ENCODE measurements around the gene TNF. TPM values are rescaled to one million over a fixed set of nuclear protein-coding genes. Genes with fewer than 3 reads are reported as not detected.

TNF gene
- total RNA-seq (2021) (0.17 and 0.42 TPM in 2 replicates), Bru-seq, nascent RNA (percentile 35 among the genes with signal in this experiment), BruChase-seq, experiment 1, labeled RNA remaining after a 2-hour chase (percentile 16 among the genes with signal in this experiment), BruChase-seq, experiment 2, labeled RNA remaining after a 6-hour chase (percentile 25 among the genes with signal in this experiment)
- long read RNA-seq, partial matches to known transcripts: 0 of 1 reads
- long read RNA-seq, other reads (novel, unspliced or antisense): 0 of 1 reads

DNA sequence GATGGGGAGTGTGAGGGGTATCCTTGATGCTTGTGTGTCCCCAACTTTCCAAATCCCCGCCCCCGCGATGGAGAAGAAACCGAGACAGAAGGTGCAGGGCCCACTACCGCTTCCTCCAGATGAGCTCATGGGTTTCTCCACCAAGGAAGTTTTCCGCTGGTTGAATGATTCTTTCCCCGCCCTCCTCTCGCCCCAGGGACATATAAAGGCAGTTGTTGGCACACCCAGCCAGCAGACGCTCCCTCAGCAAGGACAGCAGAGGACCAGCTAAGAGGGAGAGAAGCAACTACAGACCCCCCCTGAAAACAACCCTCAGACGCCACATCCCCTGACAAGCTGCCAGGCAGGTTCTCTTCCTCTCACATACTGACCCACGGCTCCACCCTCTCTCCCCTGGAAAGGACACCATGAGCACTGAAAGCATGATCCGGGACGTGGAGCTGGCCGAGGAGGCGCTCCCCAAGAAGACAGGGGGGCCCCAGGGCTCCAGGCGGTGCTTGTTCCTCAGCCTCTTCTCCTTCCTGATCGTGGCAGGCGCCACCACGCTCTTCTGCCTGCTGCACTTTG is at the start of gene TNF:
TNF (plus strand) TSS at position 231 of the 567 bp plus-strand sequence; CDS start at position 408, 177 bp downstream.
- CTCF ChIA-PET: no interaction called here
- no peak within 1 kb of the TSS for H3K27ac ChIP-seq (ENCODE audit: low read depth, low read length, poor library complexity, severe bottlenecking)
- H3K36me3 ChIP-seq (ENCODE audit: insufficient read depth, low read length, poor library complexity, severe bottlenecking): no peaks in the 10 kb centered on the region
- no peak for TF ChIP-seq EZH2 (IDR thresholded peaks at IDR 0.05; ENCODE audit: borderline replicate concordance, low read depth, low read length, poor library complexity, severe bottlenecking)
- TF ChIP-seq, protein P1, sequence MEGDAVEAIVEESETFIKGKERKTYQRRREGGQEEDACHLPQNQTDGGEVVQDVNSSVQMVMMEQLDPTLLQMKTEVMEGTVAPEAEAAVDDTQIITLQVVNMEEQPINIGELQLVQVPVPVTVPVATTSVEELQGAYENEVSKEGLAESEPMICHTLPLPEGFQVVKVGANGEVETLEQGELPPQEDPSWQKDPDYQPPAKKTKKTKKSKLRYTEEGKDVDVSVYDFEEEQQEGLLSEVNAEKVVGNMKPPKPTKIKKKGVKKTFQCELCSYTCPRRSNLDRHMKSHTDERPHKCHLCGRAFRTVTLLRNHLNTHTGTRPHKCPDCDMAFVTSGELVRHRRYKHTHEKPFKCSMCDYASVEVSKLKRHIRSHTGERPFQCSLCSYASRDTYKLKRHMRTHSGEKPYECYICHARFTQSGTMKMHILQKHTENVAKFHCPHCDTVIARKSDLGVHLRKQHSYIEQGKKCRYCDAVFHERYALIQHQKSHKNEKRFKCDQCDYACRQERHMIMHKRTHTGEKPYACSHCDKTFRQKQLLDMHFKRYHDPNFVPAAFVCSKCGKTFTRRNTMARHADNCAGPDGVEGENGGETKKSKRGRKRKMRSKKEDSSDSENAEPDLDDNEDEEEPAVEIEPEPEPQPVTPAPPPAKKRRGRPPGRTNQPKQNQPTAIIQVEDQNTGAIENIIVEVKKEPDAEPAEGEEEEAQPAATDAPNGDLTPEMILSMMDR (conservative IDR thresholded peaks at IDR 0.05; ENCODE audit: low read depth, low read length): no peak
- H3K4me3 ChIP-seq (ENCODE audit: low read depth, low read length, poor library complexity, severe bottlenecking): no peak within 1 kb of the TSS
- H3K9me3 ChIP-seq (ENCODE audit: low read depth, low read length, poor library complexity, severe bottlenecking): no peaks in the 10 kb centered on the region
- intact Hi-C loops (cut with micrococcal nuclease; ENCODE audit: unreplicated experiment): no loop called here
- POLR2A ChIA-PET (ENCODE audit: low non-redundant PET): no interaction called here
- no peaks in the 10 kb centered on the region for H3K27me3 ChIP-seq (replicated peaks; ENCODE audit: insufficient read depth, low read depth, low read length, poor library complexity)
- BruUV-seq (replicated peaks): no TSS peak
- DNase-seq (ENCODE audit: low spot score): peak; percentile 44
- peaks cover 5% of the 10 kb centered on the region for H3K4me1 ChIP-seq (ENCODE audit: insufficient read depth, low read length, poor library complexity, severe bottlenecking)

- H3K4me3 ChIP-seq (ENCODE audit: low read depth, low read length, poor library complexity, severe bottlenecking): no peak overlapping the region
- no peak for TF ChIP-seq EZH2 (IDR thresholded peaks at IDR 0.05; ENCODE audit: borderline replicate concordance, low read depth, low read length, poor library complexity, severe bottlenecking)
- TF ChIP-seq, protein P1 (conservative IDR thresholded peaks at IDR 0.05; ENCODE audit: low read depth, low read length): no peak
- no peaks in the 10 kb centered on the region for H3K27me3 ChIP-seq (replicated peaks; ENCODE audit: insufficient read depth, low read depth, low read length, poor library complexity)
- H3K36me3 ChIP-seq (ENCODE audit: insufficient read depth, low read length, poor library complexity, severe bottlenecking): peaks cover 13% of the 10 kb centered on the region
- H3K27ac ChIP-seq (ENCODE audit: low read depth, low read length, poor library complexity, severe bottlenecking): no peak overlapping the region
- no TSS peak for BruUV-seq (replicated peaks)
- CTCF ChIA-PET: interaction anchor here (0.7 kb wide), 1 partner anchor 395 kb away, joined by 4 read pairs; no protein-coding TSS in a partner anchor
- POLR2A ChIA-PET (ENCODE audit: low non-redundant PET): interaction anchor here (0.6 kb wide), 1 partner anchor 13 kb away, joined by 3 read pairs; no protein-coding TSS in a partner anchor
- no peak for DNase-seq (ENCODE audit: low spot score)
- no peaks in the 10 kb centered on the region for H3K9me3 ChIP-seq (ENCODE audit: low read depth, low read length, poor library complexity, severe bottlenecking)
- intact Hi-C loops (cut with micrococcal nuclease; ENCODE audit: unreplicated experiment): no loop called here
- H3K4me1 ChIP-seq (ENCODE audit: insufficient read depth, low read length, poor library complexity, severe bottlenecking): no peaks in the 10 kb centered on the region
Measured at GRCh38 chr6:31525932-31526591, 49.3 kb upstream of the TNF start.

GRCh38 chr6:31528307-31528777 is 47.0 kb upstream of the TNF start:
- no TSS peak for BruUV-seq (replicated peaks)
- ChIA-PET POLR2A (ENCODE audit: low non-redundant PET) (interaction anchor here (0.7 kb wide), 1 partner anchor 19 kb away, joined by 3 read pairs; the partner anchor contains the start of gene NFKBIL1), CTCF (interaction anchor here (0.7 to 1.1 kb wide), 2 partner anchors 18 to 70 kb away, joined by 3 to 4 read pairs; partner anchors contain the start of gene ATP6V1G2)
- DNase-seq (ENCODE audit: low spot score): no peak
- Histone ChIP-seq H3K4me3 (ENCODE audit: low read depth, low read length, poor library complexity, severe bottlenecking) (no peak overlapping the region), H3K27ac (ENCODE audit: low read depth, low read length, poor library complexity, severe bottlenecking) (no peak overlapping the region), H3K27me3 (replicated peaks; ENCODE audit: insufficient read depth, low read depth, low read length, poor library complexity) (no peaks in the 10 kb centered on the region), H3K4me1 (ENCODE audit: insufficient read depth, low read length, poor library complexity, severe bottlenecking) (no peaks in the 10 kb centered on the region), H3K9me3 (ENCODE audit: low read depth, low read length, poor library complexity, severe bottlenecking) (no peaks in the 10 kb centered on the region), H3K36me3 (ENCODE audit: insufficient read depth, low read length, poor library complexity, severe bottlenecking) (peaks cover 36% of the 10 kb centered on the region)
- TF ChIP-seq, protein P1 (conservative IDR thresholded peaks at IDR 0.05; ENCODE audit: low read depth, low read length): no peak
- TF ChIP-seq EZH2 (IDR thresholded peaks at IDR 0.05; ENCODE audit: borderline replicate concordance, low read depth, low read length, poor library complexity, severe bottlenecking): no peak
- intact Hi-C loops (cut with micrococcal nuclease; ENCODE audit: unreplicated experiment): no loop called here

All from A673 (cell line).